ENCODE measurements around the gene TMEM145. TPM values are rescaled to one million over a fixed set of nuclear protein-coding genes. Genes with fewer than 3 reads are reported as not detected.

Gene TMEM145
- total RNA-seq, 1 experiment from 2014 or later = 4.9 TPM

DNA sequence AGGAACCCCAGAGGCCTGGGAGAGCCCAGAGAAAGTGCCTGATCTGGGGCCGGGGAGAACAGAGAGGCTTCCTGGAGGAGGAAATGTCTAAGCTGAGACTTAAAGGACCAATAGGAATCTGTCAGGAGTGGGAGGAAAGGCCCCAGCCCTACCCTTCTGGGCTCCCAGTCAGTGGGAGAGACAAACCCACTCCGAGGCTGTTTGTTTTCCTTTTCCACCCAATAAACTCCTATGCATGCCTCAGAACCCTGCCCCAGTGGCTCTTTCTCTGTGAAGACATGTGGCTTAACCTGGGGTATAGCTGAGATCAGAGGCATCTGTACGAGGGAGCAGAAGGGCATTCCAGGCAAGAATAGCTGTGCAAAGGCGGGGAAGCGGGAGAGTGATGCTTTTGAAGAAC, 14.3 kb downstream of the TMEM145 start:
- no TSS peak for BruUV-seq (replicated peaks)

DNA sequence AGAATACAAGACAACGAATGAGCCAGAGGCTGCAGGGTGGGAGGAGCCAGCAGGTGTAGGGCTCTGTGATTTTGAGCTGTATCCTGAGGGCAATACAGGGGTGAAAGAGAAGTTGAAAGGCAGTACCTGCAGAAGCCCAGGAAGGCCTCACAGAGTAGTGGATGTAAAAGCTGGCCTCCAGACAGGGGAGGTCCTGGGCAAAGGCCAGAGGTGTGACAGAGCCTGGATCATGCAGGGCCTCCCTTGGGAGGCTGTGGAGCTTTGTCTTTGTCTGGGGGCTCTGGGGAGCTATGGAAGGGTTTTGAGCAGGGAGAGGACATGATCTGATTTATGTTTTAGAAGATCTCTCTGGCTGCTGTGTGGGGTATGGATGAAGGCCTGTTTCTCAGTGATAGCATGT, 15.0 kb downstream of the TMEM145 start:
- H3K4me3 ChIP-seq (ENCODE audit: low read depth, low read length, poor library complexity, severe bottlenecking) = no peak overlapping the region
- H3K36me3 ChIP-seq (ENCODE audit: insufficient read depth, low read length, poor library complexity, severe bottlenecking) = no peaks in the 10 kb centered on the region
- H3K27ac ChIP-seq (ENCODE audit: low read depth, low read length, poor library complexity, severe bottlenecking) = no peak overlapping the region
- intact Hi-C loops (cut with micrococcal nuclease; ENCODE audit: unreplicated experiment) = loop anchor here (5.0 kb wide), 1 partner anchor 221 kb away; no protein-coding TSS in a partner anchor
- no peak for DNase-seq (ENCODE audit: low spot score)
- peaks cover 14% of the 10 kb centered on the region for H3K4me1 ChIP-seq (ENCODE audit: insufficient read depth, low read length, poor library complexity, severe bottlenecking)
- CTCF ChIA-PET = no interaction called here
- TF ChIP-seq EZH2 (IDR thresholded peaks at IDR 0.05; ENCODE audit: borderline replicate concordance, low read depth, low read length, poor library complexity, severe bottlenecking) = no peak
- TF ChIP-seq, protein P1, sequence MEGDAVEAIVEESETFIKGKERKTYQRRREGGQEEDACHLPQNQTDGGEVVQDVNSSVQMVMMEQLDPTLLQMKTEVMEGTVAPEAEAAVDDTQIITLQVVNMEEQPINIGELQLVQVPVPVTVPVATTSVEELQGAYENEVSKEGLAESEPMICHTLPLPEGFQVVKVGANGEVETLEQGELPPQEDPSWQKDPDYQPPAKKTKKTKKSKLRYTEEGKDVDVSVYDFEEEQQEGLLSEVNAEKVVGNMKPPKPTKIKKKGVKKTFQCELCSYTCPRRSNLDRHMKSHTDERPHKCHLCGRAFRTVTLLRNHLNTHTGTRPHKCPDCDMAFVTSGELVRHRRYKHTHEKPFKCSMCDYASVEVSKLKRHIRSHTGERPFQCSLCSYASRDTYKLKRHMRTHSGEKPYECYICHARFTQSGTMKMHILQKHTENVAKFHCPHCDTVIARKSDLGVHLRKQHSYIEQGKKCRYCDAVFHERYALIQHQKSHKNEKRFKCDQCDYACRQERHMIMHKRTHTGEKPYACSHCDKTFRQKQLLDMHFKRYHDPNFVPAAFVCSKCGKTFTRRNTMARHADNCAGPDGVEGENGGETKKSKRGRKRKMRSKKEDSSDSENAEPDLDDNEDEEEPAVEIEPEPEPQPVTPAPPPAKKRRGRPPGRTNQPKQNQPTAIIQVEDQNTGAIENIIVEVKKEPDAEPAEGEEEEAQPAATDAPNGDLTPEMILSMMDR (conservative IDR thresholded peaks at IDR 0.05; ENCODE audit: low read depth, low read length) = no peak
- no TSS peak for BruUV-seq (replicated peaks)
- H3K27me3 ChIP-seq (replicated peaks; ENCODE audit: insufficient read depth, low read depth, low read length, poor library complexity) = peaks cover 9% of the 10 kb centered on the region
- no peaks in the 10 kb centered on the region for H3K9me3 ChIP-seq (ENCODE audit: low read depth, low read length, poor library complexity, severe bottlenecking)
- POLR2A ChIA-PET (ENCODE audit: low non-redundant PET) = no interaction called here

More for the DNA sequence above, 14.3 kb downstream of the TMEM145 start:
- TF ChIP-seq, protein P1 (conservative IDR thresholded peaks at IDR 0.05; ENCODE audit: low read depth, low read length) = no peak
- intact Hi-C loops (cut with micrococcal nuclease; ENCODE audit: unreplicated experiment) = loop anchor here (5.0 kb wide), 1 partner anchor 220 kb away; no protein-coding TSS in a partner anchor
- H3K4me1 ChIP-seq (ENCODE audit: insufficient read depth, low read length, poor library complexity, severe bottlenecking) = peaks cover 14% of the 10 kb centered on the region
- H3K9me3 ChIP-seq (ENCODE audit: low read depth, low read length, poor library complexity, severe bottlenecking) = no peaks in the 10 kb centered on the region
- no peak for DNase-seq (ENCODE audit: low spot score)
- ChIA-PET POLR2A (ENCODE audit: low non-redundant PET) (no interaction called here), CTCF (no interaction called here)
- no peak overlapping the region for H3K4me3 ChIP-seq (ENCODE audit: low read depth, low read length, poor library complexity, severe bottlenecking)
- H3K27me3 ChIP-seq (replicated peaks; ENCODE audit: insufficient read depth, low read depth, low read length, poor library complexity) = peaks cover 9% of the 10 kb centered on the region
- H3K27ac ChIP-seq (ENCODE audit: low read depth, low read length, poor library complexity, severe bottlenecking) = no peak overlapping the region
- H3K36me3 ChIP-seq (ENCODE audit: insufficient read depth, low read length, poor library complexity, severe bottlenecking) = no peaks in the 10 kb centered on the region

DNA sequence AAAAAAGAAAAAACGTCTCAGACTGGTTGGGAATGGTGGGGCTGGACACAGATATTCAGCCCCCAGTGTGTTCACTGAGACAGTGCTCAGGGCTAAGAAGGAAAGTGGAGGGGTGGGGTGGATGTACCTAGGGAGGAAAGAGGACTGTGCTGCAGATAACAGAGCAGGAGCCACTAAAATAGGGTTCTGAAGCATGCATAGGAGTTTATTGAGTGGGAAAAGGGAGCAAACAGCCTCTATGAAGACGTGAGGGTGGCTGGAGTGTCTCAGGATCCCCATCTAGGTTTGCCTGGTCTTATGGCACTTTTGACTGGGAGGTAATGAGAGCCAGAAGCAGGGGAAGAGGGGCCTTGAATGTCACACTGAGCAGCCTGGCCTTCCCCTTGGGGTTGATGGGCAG, 15.7 kb downstream of the TMEM145 start:
- no peak for DNase-seq (ENCODE audit: low spot score)
- Histone ChIP-seq H3K4me3 (ENCODE audit: low read depth, low read length, poor library complexity, severe bottlenecking) (no peak overlapping the region), H3K4me1 (ENCODE audit: insufficient read depth, low read length, poor library complexity, severe bottlenecking) (peaks cover 14% of the 10 kb centered on the region), H3K27me3 (replicated peaks; ENCODE audit: insufficient read depth, low read depth, low read length, poor library complexity) (peaks cover 6% of the 10 kb centered on the region), H3K9me3 (ENCODE audit: low read depth, low read length, poor library complexity, severe bottlenecking) (no peaks in the 10 kb centered on the region), H3K36me3 (ENCODE audit: insufficient read depth, low read length, poor library complexity, severe bottlenecking) (no peaks in the 10 kb centered on the region), H3K27ac (ENCODE audit: low read depth, low read length, poor library complexity, severe bottlenecking) (no peak overlapping the region)
- POLR2A ChIA-PET (ENCODE audit: low non-redundant PET) = no interaction called here
- no peak for TF ChIP-seq EZH2 (IDR thresholded peaks at IDR 0.05; ENCODE audit: borderline replicate concordance, low read depth, low read length, poor library complexity, severe bottlenecking)
- TF ChIP-seq, protein P1 (conservative IDR thresholded peaks at IDR 0.05; ENCODE audit: low read depth, low read length) = no peak
- BruUV-seq (replicated peaks) = no TSS peak
- intact Hi-C loops (cut with micrococcal nuclease; ENCODE audit: unreplicated experiment) = loop anchor here (5.0 kb wide), 1 partner anchor 222 kb away; no protein-coding TSS in a partner anchor
- CTCF ChIA-PET = no interaction called here

Measured in A673 (cell line).